ENCODE measurements around the gene MRPL54. TPM values are rescaled to one million over a fixed set of nuclear protein-coding genes. Genes with fewer than 3 reads are reported as not detected.
"Not testable (repeated sequence)": the region's sequence is repeated elsewhere in the genome, so short reads cannot be mapped to it uniquely, and the experiment has no call there.

Gene MRPL54
- total RNA-seq, 1 donor from 2014 or later, result 34.4 TPM

- H3K36me3 ChIP-seq (ENCODE audit: control insufficient read depth in 3 of 3, insufficient read depth in 3 of 3, low read length in 3 of 3), result peaks cover 2 to 20% (median 11%) of the 10 kb centered on the region in 3 donors
- H3K27me3 ChIP-seq (ENCODE audit: control insufficient read depth in 3 of 3, insufficient read depth in 3 of 3, low read length in 3 of 3); H3K4me3 ChIP-seq (ENCODE audit: low read length in 3 of 3); H3K27ac ChIP-seq (ENCODE audit: low read depth, low read length); H3K9ac ChIP-seq (ENCODE audit: low read depth in 1 of 3, low read length in 3 of 3); H3K9me3 ChIP-seq (ENCODE audit: control insufficient read depth in 3 of 3, low read length in 3 of 3): not testable (repeated sequence)
- peaks cover 12 to 23% (median 17%) of the 10 kb centered on the region in 3 donors for H3K4me1 ChIP-seq (ENCODE audit: control insufficient read depth in 3 of 3, insufficient read depth in 3 of 3, low read length in 3 of 3)
Measured at GRCh38 chr19:3757705-3758104, 4.8 kb upstream of the MRPL54 start.

- H3K27me3 ChIP-seq (ENCODE audit: control insufficient read depth in 3 of 3, insufficient read depth in 3 of 3, low read length in 3 of 3); H3K9me3 ChIP-seq (ENCODE audit: control insufficient read depth in 3 of 3, low read length in 3 of 3); H3K4me3 ChIP-seq (ENCODE audit: low read length in 3 of 3); H3K27ac ChIP-seq (ENCODE audit: low read depth, low read length); H3K9ac ChIP-seq (ENCODE audit: low read depth in 1 of 3, low read length in 3 of 3): not testable (repeated sequence)
- Histone ChIP-seq H3K36me3 (ENCODE audit: control insufficient read depth in 3 of 3, insufficient read depth in 3 of 3, low read length in 3 of 3) (peaks cover 2 to 20% (median 11%) of the 10 kb centered on the region in 3 donors), H3K4me1 (ENCODE audit: control insufficient read depth in 3 of 3, insufficient read depth in 3 of 3, low read length in 3 of 3) (peaks cover 12 to 23% (median 21%) of the 10 kb centered on the region in 3 donors)
Measured at GRCh38 chr19:3758297-3758696, 4.2 kb upstream of the MRPL54 start.

GRCh38 chr19:3759482-3760254 lies 2.8 kb upstream of the MRPL54 start:
- Histone ChIP-seq H3K36me3 (ENCODE audit: control insufficient read depth in 3 of 3, insufficient read depth in 3 of 3, low read length in 3 of 3) (peaks cover 0 to 17% (median 11%) of the 10 kb centered on the region in 3 donors), H3K4me3 (ENCODE audit: low read length in 3 of 3) (no peak overlapping the region), H3K27me3 (ENCODE audit: control insufficient read depth in 3 of 3, insufficient read depth in 3 of 3, low read length in 3 of 3) (no peaks in the 10 kb centered on the region), H3K9me3 (ENCODE audit: control insufficient read depth in 3 of 3, low read length in 3 of 3) (no peaks in the 10 kb centered on the region), H3K9ac (ENCODE audit: low read depth in 1 of 3, low read length in 3 of 3) (peak overlapping the region in 1 of 3 donors; percentile 16), H3K27ac (ENCODE audit: low read depth, low read length) (no peak overlapping the region), H3K4me1 (ENCODE audit: control insufficient read depth in 3 of 3, insufficient read depth in 3 of 3, low read length in 3 of 3) (peaks cover 12 to 24% (median 23%) of the 10 kb centered on the region in 3 donors)

- peak overlapping the region; percentile 83 for H3K27ac ChIP-seq (ENCODE audit: low read depth, low read length)
- H3K9me3 ChIP-seq (ENCODE audit: control insufficient read depth in 3 of 3, low read length in 3 of 3), result no peaks in the 10 kb centered on the region
- H3K36me3 ChIP-seq (ENCODE audit: control insufficient read depth in 3 of 3, insufficient read depth in 3 of 3, low read length in 3 of 3), result peaks cover 4 to 22% (median 16%) of the 10 kb centered on the region in 3 donors
- H3K27me3 ChIP-seq (ENCODE audit: control insufficient read depth in 3 of 3, insufficient read depth in 3 of 3, low read length in 3 of 3), result no peaks in the 10 kb centered on the region
- H3K4me3 ChIP-seq (ENCODE audit: low read length in 3 of 3), result peak overlapping the region; percentile 96 to 98 (median 97)
- peaks cover 12 to 24% (median 23%) of the 10 kb centered on the region in 3 donors for H3K4me1 ChIP-seq (ENCODE audit: control insufficient read depth in 3 of 3, insufficient read depth in 3 of 3, low read length in 3 of 3)
- peak overlapping the region; percentile 97 to 98 (median 98) for H3K9ac ChIP-seq (ENCODE audit: low read depth in 1 of 3, low read length in 3 of 3)
Measured at GRCh38 chr19:3760871-3761361, 1.6 kb upstream of the MRPL54 start.

GRCh38 chr19:3761382-3762129 lies 926 bp upstream of the MRPL54 start, which contains the start of gene APBA3:
Gene APBA3, minus strand, starts transcription at chr19:3761692. Its CDS starts 1,428 bp downstream, at chr19:3760264.
- H3K4me3 ChIP-seq (ENCODE audit: low read length in 3 of 3), result peak within 1 kb of the TSS; percentile 96 to 98 (median 97)
- peak within 1 kb of the TSS; percentile 99 for H3K27ac ChIP-seq (ENCODE audit: low read depth, low read length)
- peak within 1 kb of the TSS; percentile 98 to 100 (median 99) for H3K9ac ChIP-seq (ENCODE audit: low read depth in 1 of 3, low read length in 3 of 3)
- no peaks in the 10 kb centered on the region for H3K9me3 ChIP-seq (ENCODE audit: control insufficient read depth in 3 of 3, low read length in 3 of 3)
- no peaks in the 10 kb centered on the region for H3K27me3 ChIP-seq (ENCODE audit: control insufficient read depth in 3 of 3, insufficient read depth in 3 of 3, low read length in 3 of 3)
- peaks cover 7 to 25% (median 18%) of the 10 kb centered on the region in 3 donors for H3K36me3 ChIP-seq (ENCODE audit: control insufficient read depth in 3 of 3, insufficient read depth in 3 of 3, low read length in 3 of 3)
- peaks cover 12 to 25% (median 23%) of the 10 kb centered on the region in 3 donors for H3K4me1 ChIP-seq (ENCODE audit: control insufficient read depth in 3 of 3, insufficient read depth in 3 of 3, low read length in 3 of 3)

GRCh38 chr19:3762130-3762473 lies 380 bp upstream of the MRPL54 start:
- Histone ChIP-seq H3K9me3 (ENCODE audit: control insufficient read depth in 3 of 3, low read length in 3 of 3) (no peaks in the 10 kb centered on the region), H3K4me3 (ENCODE audit: low read length in 3 of 3) (peak overlapping the region; percentile 96 to 98 (median 97)), H3K27ac (ENCODE audit: low read depth, low read length) (peak overlapping the region; percentile 99), H3K36me3 (ENCODE audit: control insufficient read depth in 3 of 3, insufficient read depth in 3 of 3, low read length in 3 of 3) (peaks cover 12 to 30% (median 23%) of the 10 kb centered on the region in 3 donors), H3K9ac (ENCODE audit: low read depth in 1 of 3, low read length in 3 of 3) (peak overlapping the region in 2 of 3 donors; percentile 97 to 99), H3K4me1 (ENCODE audit: control insufficient read depth in 3 of 3, insufficient read depth in 3 of 3, low read length in 3 of 3) (peaks cover 12 to 29% (median 23%) of the 10 kb centered on the region in 3 donors), H3K27me3 (ENCODE audit: control insufficient read depth in 3 of 3, insufficient read depth in 3 of 3, low read length in 3 of 3) (no peaks in the 10 kb centered on the region)

GRCh38 chr19:3765121-3765520 lies 2.6 kb downstream of the MRPL54 start:
- Histone ChIP-seq H3K27me3 (ENCODE audit: control insufficient read depth in 3 of 3, insufficient read depth in 3 of 3, low read length in 3 of 3) (no peaks in the 10 kb centered on the region), H3K9me3 (ENCODE audit: control insufficient read depth in 3 of 3, low read length in 3 of 3) (no peaks in the 10 kb centered on the region), H3K4me3 (ENCODE audit: low read length in 3 of 3) (no peak overlapping the region), H3K4me1 (ENCODE audit: control insufficient read depth in 3 of 3, insufficient read depth in 3 of 3, low read length in 3 of 3) (peaks cover 9 to 24% (median 13%) of the 10 kb centered on the region in 3 donors), H3K36me3 (ENCODE audit: control insufficient read depth in 3 of 3, insufficient read depth in 3 of 3, low read length in 3 of 3) (peaks cover 20 to 22% (median 22%) of the 10 kb centered on the region in 3 donors), H3K9ac (ENCODE audit: low read depth in 1 of 3, low read length in 3 of 3) (no peak overlapping the region), H3K27ac (ENCODE audit: low read depth, low read length) (no peak overlapping the region)

- H3K9ac ChIP-seq (ENCODE audit: low read depth in 1 of 3, low read length in 3 of 3); H3K4me3 ChIP-seq (ENCODE audit: low read length in 3 of 3); H3K27me3 ChIP-seq (ENCODE audit: control insufficient read depth in 3 of 3, insufficient read depth in 3 of 3, low read length in 3 of 3); H3K27ac ChIP-seq (ENCODE audit: low read depth, low read length); H3K9me3 ChIP-seq (ENCODE audit: control insufficient read depth in 3 of 3, low read length in 3 of 3): not testable (repeated sequence)
- Histone ChIP-seq H3K4me1 (ENCODE audit: control insufficient read depth in 3 of 3, insufficient read depth in 3 of 3, low read length in 3 of 3) (peaks cover 7 to 20% (median 8%) of the 10 kb centered on the region in 3 donors), H3K36me3 (ENCODE audit: control insufficient read depth in 3 of 3, insufficient read depth in 3 of 3, low read length in 3 of 3) (peaks cover 20 to 22% (median 22%) of the 10 kb centered on the region in 3 donors)
Measured at GRCh38 chr19:3765757-3766156, 3.3 kb downstream of the MRPL54 start.

- Histone ChIP-seq H3K4me3 (ENCODE audit: low read length in 3 of 3) (no peak overlapping the region), H3K27ac (ENCODE audit: low read depth, low read length) (no peak overlapping the region), H3K4me1 (ENCODE audit: control insufficient read depth in 3 of 3, insufficient read depth in 3 of 3, low read length in 3 of 3) (peaks cover 3 to 16% (median 4%) of the 10 kb centered on the region in 3 donors), H3K27me3 (ENCODE audit: control insufficient read depth in 3 of 3, insufficient read depth in 3 of 3, low read length in 3 of 3) (peaks cover 5 to 9% (median 7%) of the 10 kb centered on the region in 3 donors), H3K9ac (ENCODE audit: low read depth in 1 of 3, low read length in 3 of 3) (no peak overlapping the region), H3K36me3 (ENCODE audit: control insufficient read depth in 3 of 3, insufficient read depth in 3 of 3, low read length in 3 of 3) (peaks cover 20 to 22% (median 22%) of the 10 kb centered on the region in 3 donors), H3K9me3 (ENCODE audit: control insufficient read depth in 3 of 3, low read length in 3 of 3) (no peaks in the 10 kb centered on the region)
Measured at GRCh38 chr19:3766520-3766919, 4.0 kb downstream of the MRPL54 start.
